ENCODE results near the gene MAPKAPK2.

DNA sequence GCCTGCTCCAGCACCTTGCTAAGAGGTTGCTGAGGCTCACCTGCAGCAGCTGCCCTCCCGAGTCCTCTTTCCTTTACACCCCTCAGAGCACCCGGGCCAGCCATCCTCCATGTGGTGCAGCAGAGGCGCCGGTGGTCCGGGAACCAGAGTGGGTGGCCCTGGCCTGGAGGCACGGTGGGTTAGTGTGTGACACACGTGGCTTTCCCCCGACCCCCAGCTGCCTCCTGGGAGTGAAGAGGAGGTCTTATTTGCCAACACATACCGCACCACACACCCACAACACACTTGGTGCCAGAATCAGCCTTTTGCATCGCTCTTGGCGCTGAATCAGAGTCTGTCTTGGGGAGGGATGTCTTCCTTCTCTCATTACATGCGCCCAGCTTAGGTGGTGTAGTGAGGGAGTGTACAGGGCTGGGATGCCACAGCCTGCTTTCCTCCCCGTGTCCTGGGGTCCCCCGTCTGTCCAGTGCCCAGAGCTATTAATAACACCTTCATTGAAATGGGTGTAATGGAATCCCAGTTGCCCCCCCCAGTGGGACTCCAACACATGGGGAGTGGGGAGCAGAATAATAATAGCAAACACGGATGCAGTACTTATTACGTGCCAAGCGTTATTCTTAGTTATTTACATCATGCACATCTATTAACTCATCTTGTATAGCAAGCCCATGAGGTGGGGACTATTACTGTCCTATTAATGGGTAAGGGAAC lies 38.2 kb downstream of the MAPKAPK2 start:
- TF ChIP-seq, protein P1, sequence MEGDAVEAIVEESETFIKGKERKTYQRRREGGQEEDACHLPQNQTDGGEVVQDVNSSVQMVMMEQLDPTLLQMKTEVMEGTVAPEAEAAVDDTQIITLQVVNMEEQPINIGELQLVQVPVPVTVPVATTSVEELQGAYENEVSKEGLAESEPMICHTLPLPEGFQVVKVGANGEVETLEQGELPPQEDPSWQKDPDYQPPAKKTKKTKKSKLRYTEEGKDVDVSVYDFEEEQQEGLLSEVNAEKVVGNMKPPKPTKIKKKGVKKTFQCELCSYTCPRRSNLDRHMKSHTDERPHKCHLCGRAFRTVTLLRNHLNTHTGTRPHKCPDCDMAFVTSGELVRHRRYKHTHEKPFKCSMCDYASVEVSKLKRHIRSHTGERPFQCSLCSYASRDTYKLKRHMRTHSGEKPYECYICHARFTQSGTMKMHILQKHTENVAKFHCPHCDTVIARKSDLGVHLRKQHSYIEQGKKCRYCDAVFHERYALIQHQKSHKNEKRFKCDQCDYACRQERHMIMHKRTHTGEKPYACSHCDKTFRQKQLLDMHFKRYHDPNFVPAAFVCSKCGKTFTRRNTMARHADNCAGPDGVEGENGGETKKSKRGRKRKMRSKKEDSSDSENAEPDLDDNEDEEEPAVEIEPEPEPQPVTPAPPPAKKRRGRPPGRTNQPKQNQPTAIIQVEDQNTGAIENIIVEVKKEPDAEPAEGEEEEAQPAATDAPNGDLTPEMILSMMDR (conservative IDR thresholded peaks at IDR 0.05; ENCODE audit: low read length): no peak
- no peak for TF ChIP-seq EZH2phosphoT487 (IDR thresholded peaks at IDR 0.05; ENCODE audit: borderline replicate concordance, low read depth, low read length)

All from OCI-LY7 (cell line).